RWPE1 (cell line): Measurements from ENCODE around the gene FCRL3.

Experiments used
- CTCF ChIA-PET: fragments of 350-600 bp; sonication (Branson Sonifier 250); formaldehyde crosslinking; extraction: SDS; loops from one replicate; lab custom pipeline; 2021; lab: Yijun Ruan, JAX
- POLR2A ChIA-PET: fragments of 400-600 bp; formaldehyde crosslinking; extraction: SDS; loops from one replicate; lab custom pipeline; 2020; ENCODE audit warnings: antibody characterized with exemption; ENCODE audit not compliant: low non-redundant PET; lab: Yijun Ruan, JAX
- DNase-seq: peaks from one replicate; pipeline ENCODE4 v3.0.0; 2012; ENCODE audit warnings: low spot score
- H3K27ac ChIP-seq: fragments of 450-650 bp; 2 replicates; pipeline ENCODE4 v1.5.1; 2017
- CTCF ChIP-seq: fragments of 450-650 bp; conservative IDR thresholded peaks from 2 replicates; pipeline ENCODE4 v1.5.1; 2017; ENCODE audit warnings: low read depth, mild to moderate bottlenecking

Gene FCRL3

GRCh38 chr1:157691285-157691920 is 9.2 kb downstream of the FCRL3 start:
- TF ChIP-seq CTCF = peak; percentile 57
- DNase-seq = peak; percentile 46
- no peak overlapping the region for H3K27ac ChIP-seq
- CTCF ChIA-PET = interaction anchor here (0.5 to 1.6 kb wide), 11 partner anchors 10 to 995 kb away, joined by 3 to 7 read pairs (median 4); partner anchors contain the start of genes FCRL3 and SPTA1
- POLR2A ChIA-PET = no interaction called here

GRCh38 chr1:157682710-157683437 is 17.7 kb downstream of the FCRL3 start:
- DNase-seq = no peak
- POLR2A ChIA-PET = no interaction called here
- H3K27ac ChIP-seq = no peak overlapping the region
- no peak for TF ChIP-seq CTCF
- CTCF ChIA-PET = no interaction called here

- no peak overlapping the region for H3K27ac ChIP-seq
- peak; percentile 7 for DNase-seq
- TF ChIP-seq CTCF = no peak
- CTCF ChIA-PET = no interaction called here
- POLR2A ChIA-PET = no interaction called here
These were observed 21.8 kb downstream of the FCRL3 start for GRCh38 chr1:157678721-157679120.

GRCh38 chr1:157673008-157673407 is 27.6 kb downstream of the FCRL3 start:
- ChIA-PET POLR2A (no interaction called here), CTCF (no interaction called here)
- no peak for TF ChIP-seq CTCF
- DNase-seq = no peak
- H3K27ac ChIP-seq = no peak overlapping the region

- peak; percentile 32 for DNase-seq
- no peak for TF ChIP-seq CTCF
- H3K27ac ChIP-seq = no peak overlapping the region
- ChIA-PET CTCF (no interaction called here), POLR2A (no interaction called here)
These were observed 28.7 kb downstream of the FCRL3 start for GRCh38 chr1:157671895-157672294.

GRCh38 chr1:157659576-157660247 is 40.9 kb downstream of the FCRL3 start:
- no peak overlapping the region for H3K27ac ChIP-seq
- no peak for DNase-seq
- no peak for TF ChIP-seq CTCF
- POLR2A ChIA-PET = no interaction called here
- CTCF ChIA-PET = no interaction called here
